HG03558 (cell line): ENCODE data around the gene RNF13.
"Not testable (repeated sequence)": the region's sequence is repeated elsewhere in the genome, so short reads cannot be mapped to it uniquely, and the experiment has no call there.

Experiments
- ATAC-seq: cut with Tn5 transposase; IDR thresholded peaks from one replicate; pipeline ENCODE4 v1.9.1; 2021; ENCODE audit warnings: moderate number of reproducible peaks; ENCODE audit not compliant: unreplicated experiment; ENCODE audit errors: extremely low read depth

Gene RNF13

GRCh38 chr3:149981979-149982378 is 169.0 kb downstream of the RNF13 start:
- not testable (repeated sequence) for ATAC-seq

- not testable (repeated sequence) for ATAC-seq
These were observed 170.0 kb downstream of the RNF13 start for GRCh38 chr3:149983053-149983452.

- ATAC-seq = no peak
These were observed 170.6 kb downstream of the RNF13 start for GRCh38 chr3:149983628-149984027.

GRCh38 chr3:149989307-149989706 is 176.3 kb downstream of the RNF13 start:
- ATAC-seq = no peak

- ATAC-seq = no peak
These were observed 177.5 kb downstream of the RNF13 start for GRCh38 chr3:149990423-149990948.

GRCh38 chr3:149992416-149993058 is 179.5 kb downstream of the RNF13 start:
- no peak for ATAC-seq

GRCh38 chr3:149998946-149999345 is 185.9 kb downstream of the RNF13 start:
- ATAC-seq = no peak

GRCh38 chr3:149999421-149999820 is 186.4 kb downstream of the RNF13 start:
- ATAC-seq = no peak

- ATAC-seq = no peak
These were observed 187.6 kb downstream of the RNF13 start for GRCh38 chr3:150000641-150001040.

- no peak for ATAC-seq
These were observed 192.5 kb downstream of the RNF13 start for GRCh38 chr3:150005243-150006112.

GRCh38 chr3:150006794-150007193 is 193.8 kb downstream of the RNF13 start:
- no peak for ATAC-seq
